HG02798 (cell line): ENCODE data around the gene ATP8A1.
"Not testable (repeated sequence)": the region's sequence is repeated elsewhere in the genome, so short reads cannot be mapped to it uniquely, and the experiment has no call there.

Experiments used
- ATAC-seq: cut with Tn5 transposase; IDR thresholded peaks from one replicate; pipeline ENCODE4 v1.9.1; 2021; ENCODE audit warnings: mild to moderate bottlenecking; ENCODE audit not compliant: unreplicated experiment, poor library complexity

ATP8A1 gene

GRCh38 chr4:42652529-42653231, 4.2 kb downstream of the ATP8A1 start:
- not testable (repeated sequence) for ATAC-seq

GRCh38 chr4:42649870-42650269, 7.0 kb downstream of the ATP8A1 start:
- no peak for ATAC-seq

DNA sequence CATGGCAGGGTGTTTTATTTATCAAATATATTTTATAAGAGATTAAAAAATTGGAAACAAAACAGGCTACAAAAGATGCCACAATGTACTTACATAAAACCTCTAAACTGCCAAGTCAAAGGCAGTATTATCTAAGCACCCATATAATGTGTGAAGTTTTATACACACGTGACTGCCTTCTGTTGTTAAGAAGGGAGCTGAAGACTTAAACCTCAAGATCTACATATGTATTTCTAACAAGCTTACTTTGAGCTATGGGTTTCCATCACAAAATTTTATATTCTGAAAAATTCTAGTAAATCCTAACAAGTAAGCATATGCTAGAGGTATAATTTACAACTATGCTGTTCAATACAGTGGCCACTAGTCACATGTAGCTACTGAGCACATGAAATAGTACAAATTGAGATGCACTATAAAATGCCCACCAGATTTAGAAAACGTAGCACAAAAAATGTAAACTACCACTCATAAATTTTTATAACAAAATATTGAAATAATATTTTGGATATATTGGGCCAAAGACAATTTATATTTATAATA, 9.8 kb downstream of the ATP8A1 start:
- no peak for ATAC-seq

DNA sequence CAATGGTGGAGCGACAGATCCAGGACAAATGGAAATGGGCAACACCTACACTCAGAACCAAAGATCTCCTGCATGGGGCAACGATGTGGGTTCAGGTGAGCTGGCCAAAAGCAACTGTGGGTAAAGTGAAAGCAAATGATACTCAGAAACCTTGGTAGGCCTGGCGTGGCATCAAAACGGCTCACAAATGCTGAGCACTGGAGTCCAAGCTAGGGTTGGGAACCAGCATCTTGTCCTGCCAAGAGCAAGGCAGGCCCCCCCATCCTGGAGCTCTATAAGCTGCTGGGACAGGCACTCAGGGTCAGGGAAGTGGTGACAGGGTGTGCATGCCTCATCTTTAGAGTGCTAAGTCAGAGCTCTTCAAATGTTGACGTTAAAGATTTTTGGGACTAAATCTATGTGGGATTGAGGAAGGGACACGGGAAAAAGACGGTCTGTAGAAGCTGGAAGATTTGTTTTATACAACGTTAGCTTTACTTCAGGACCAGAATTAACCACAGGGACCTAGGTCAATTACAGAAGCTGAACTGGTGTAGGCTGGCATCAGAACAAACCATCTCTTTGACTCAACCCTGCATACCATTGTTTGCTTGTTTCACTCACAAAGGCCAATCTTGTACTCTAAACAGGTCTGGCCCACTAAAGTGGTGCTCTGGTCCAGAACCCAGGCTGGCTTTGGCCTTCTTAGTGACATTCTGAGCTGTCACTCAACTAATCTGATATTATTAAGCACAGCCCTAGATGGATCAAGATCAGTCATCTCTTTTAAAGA, 10.7 kb downstream of the ATP8A1 start:
- no peak for ATAC-seq

- no peak for ATAC-seq
These were observed 12.0 kb downstream of the ATP8A1 start for GRCh38 chr4:42644897-42645296.

DNA sequence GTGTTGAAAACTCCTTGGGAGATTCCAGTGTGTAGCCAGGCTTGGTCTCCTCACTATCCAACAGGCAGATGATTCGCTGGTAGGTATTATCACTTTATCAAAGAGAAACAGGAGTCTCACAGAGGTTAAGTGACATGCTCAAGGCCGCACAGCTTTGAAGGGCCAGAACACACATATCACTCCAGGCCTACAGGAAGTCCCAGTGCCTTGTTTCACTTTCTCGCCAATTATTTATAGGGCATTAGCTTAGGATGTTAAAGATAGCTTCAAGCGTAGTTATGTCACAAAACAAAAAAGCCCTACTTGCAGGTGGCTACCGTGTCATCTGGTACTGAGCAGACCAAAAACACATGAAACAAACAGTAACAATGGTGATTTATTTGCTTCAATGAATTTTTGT, 13.2 kb downstream of the ATP8A1 start:
- peak; percentile 69 for ATAC-seq

DNA sequence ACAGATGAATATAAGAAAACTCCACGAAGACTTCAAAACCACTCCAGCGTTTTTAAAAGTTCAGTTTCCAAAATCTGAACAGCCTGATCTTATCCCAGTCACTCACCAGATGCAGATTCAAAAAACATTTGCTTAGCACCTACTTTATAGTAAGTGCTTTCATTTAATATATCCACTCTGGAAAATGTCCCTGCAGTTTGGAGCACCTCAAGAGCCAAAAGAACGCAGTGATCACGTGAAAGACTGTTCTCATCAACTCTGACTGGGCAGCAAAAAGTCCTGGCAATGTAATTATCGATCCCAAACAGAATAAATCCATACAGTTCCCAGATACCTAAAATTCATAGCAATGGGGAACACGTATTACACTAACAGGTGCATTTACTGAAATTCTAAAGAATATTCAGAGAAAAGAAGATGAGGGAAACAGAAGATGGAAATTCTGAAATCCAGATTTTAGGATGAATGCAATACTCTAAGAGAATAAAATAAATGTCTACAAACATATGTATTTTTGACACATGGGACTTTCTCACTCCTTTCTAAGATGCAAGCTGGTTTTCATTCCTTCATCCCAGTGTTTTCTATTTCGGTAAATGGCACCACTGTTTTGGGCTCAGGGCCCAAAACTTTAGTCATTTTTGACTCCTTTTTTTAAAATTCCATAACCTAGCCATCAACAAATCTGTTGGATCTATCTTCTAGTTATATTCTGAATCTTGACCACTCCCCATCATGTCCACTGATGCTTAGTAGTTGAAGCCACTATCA, 13.9 kb downstream of the ATP8A1 start:
- no peak for ATAC-seq

GRCh38 chr4:42642101-42642797, 14.7 kb downstream of the ATP8A1 start:
- peak; percentile 25 for ATAC-seq

DNA sequence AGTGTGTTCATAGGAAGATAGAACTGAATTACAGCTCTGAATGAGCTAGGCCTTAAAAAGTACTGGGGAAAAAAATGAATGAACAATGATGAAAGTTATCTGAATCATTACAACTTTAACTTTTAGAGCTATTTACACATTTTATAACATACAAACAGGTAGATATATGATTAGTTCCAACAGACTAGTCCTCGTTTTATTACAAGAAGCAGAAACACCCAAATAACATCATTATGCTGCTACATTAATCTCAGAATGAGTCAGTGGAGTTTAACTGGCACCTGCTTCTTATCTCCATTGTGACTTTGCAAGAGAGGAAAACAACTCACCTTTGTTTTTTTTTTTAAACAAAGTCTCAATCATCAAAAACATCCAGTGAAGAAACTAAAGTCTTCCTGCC, 15.2 kb downstream of the ATP8A1 start:
- no peak for ATAC-seq

DNA sequence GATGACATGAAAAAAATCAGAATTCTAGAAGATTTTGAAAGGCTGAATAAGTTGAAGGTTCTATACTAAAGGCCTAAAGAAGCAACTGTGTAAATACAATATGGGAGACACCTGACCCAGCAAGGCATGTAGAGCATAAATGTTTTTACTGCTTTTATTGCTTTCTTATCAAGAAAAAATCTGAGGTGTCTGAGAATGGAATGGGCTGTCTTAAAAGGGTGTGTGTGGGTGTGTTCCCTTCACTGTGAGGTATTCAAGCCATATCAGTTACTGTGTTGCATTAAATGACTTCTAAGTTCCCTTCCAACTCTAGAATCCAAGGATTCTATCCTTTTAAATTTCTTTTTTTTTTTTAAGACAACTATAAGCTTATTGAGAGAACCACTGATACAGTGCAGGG, 15.7 kb downstream of the ATP8A1 start:
- no peak for ATAC-seq

GRCh38 chr4:42640613-42641012, 16.3 kb downstream of the ATP8A1 start:
- no peak for ATAC-seq

GRCh38 chr4:42638993-42639392, 17.9 kb downstream of the ATP8A1 start:
- peak; percentile 69 for ATAC-seq

DNA sequence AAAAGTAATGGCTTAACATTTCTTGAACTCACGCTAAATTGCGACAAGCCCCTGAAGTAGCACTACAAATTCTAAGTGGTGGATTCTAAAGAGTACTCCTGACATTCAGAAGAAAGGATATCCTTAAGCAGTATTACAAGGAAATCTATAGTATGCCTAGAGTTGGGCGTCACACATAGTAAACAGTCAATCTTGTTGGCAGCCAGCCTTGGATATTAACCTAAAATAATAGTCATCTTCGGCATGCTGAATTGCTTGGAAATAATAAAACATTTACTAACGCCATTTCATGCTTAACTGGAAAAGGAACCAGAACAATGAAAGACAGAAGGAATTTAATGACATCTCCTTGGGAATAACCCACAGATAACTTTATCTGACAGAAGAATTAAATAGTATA, 18.6 kb downstream of the ATP8A1 start:
- ATAC-seq = no peak

DNA sequence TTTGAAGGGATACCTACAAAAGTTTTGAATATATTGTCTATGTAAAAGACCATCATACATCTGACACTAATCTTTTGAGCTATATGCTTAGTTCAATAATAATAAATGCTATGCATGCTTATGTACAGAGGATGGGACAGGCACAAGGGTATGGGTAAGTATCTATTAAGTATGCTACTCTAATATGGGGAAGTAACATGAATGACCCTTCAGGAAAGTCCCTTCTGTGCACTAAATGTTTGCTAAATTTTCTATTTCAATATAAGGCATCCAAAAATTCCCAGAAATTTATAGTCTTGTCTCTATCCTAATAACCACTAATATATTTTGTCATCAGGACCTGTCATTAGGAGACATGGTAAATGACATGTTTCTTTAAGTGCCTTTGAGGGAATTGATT, 19.0 kb downstream of the ATP8A1 start:
- ATAC-seq = peak; percentile 17

- no peak for ATAC-seq
These were observed 19.8 kb downstream of the ATP8A1 start for GRCh38 chr4:42637104-42637503.

DNA sequence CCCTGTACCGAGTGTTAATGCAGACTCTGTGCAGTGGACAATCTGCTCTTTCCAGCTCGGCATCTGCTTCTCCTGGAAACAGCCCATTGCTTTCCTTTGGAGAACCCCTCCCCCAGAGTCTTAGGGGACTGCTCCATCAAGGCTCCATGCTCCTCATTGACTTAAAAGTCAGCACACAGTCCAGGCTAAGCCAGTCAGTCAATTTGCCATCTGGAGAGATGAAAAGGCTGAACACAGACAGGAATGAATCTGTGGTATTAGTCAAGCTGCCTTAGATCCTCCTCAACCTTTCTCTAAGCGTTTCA, 20.3 kb downstream of the ATP8A1 start:
- ATAC-seq = no peak

GRCh38 chr4:42633605-42634388, 23.1 kb downstream of the ATP8A1 start:
- peak; percentile 53 for ATAC-seq

DNA sequence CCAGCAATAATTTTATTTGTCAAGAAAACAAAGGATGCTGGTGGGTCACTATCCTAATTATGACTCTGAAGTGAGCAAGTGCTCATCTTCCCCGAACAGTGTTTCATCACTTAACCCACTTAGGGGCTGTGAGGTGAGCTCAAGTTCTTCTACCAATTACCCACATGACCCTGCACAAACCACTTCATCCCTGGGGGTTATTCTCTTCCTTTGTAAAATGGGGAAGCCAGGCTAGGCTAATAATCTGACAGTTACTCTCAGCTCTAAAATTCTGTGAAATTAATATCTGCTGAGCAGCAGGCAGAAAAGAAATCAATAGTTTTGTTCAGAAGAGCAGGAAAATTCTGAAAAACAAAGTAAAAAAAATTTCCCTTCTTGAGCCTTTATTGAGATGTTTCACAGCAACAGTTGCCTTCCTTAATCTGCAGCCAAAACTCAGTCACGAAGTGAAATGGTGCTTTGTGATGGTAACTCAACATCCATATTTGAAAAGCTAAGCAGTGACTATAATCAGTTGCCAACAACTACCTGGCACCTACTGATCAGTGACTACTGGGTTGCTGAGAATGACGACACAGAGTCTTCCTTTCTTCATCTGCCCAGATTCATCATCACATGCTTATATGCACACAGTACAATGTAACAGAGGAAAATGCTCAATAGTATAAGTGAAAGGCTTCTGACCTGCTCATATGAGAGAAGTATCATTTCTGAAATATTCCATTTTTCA, 24.1 kb downstream of the ATP8A1 start:
- ATAC-seq = no peak

DNA sequence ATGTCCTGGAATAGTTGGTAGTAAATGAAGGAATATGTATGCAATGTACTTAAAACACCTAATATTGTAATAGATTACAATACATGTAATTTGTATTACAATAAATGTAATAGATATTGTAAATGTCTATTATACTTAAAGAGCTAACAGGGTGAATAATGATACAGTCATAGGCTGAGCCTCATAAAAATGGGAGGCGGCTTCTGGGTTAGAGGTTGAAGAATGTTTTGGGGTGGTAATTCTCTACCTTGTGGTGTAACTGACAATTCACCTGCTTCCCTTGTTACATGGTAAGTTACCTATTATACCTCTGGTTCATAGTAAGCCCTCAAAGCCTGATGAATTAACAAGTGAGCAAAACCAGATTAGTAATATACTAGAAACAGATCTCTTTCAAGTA, 26.0 kb downstream of the ATP8A1 start:
- ATAC-seq = no peak
